ENCODE data around the gene GAN. TPM values are rescaled to one million over a fixed set of nuclear protein-coding genes. Genes with fewer than 3 reads are reported as not detected.
A peak's percentile ranks its signal among the peaks of the same experiment; 100 is the strongest.
"Not testable (repeated sequence)": the region's sequence is repeated elsewhere in the genome, so short reads cannot be mapped to it uniquely, and the experiment has no call there.

GAN gene
- total RNA-seq, 3 donors from 2014 or later, result 12.8 to 15.6 (median 14.4) TPM

GRCh38 chr16:81385031-81385756 is 70.4 kb downstream of the GAN start:
- no peak for ATAC-seq
- no peak for DNase-seq
- Mint-ChIP-seq H3K4me1 (ENCODE audit: low read depth) (no peaks in the 10 kb centered on the region), H3K4me3 (no peak overlapping the region), H3K36me3 (ENCODE audit: insufficient read depth) (peaks cover 12% of the 10 kb centered on the region), H3K27me3 (ENCODE audit: low read depth) (no peaks in the 10 kb centered on the region), H3K9me3 (no peaks in the 10 kb centered on the region)

- Mint-ChIP-seq H3K4me1 (ENCODE audit: low read depth) (no peaks in the 10 kb centered on the region), H3K9me3 (no peaks in the 10 kb centered on the region), H3K36me3 (ENCODE audit: insufficient read depth) (peaks cover 23% of the 10 kb centered on the region), H3K27me3 (ENCODE audit: low read depth) (no peaks in the 10 kb centered on the region), H3K4me3 (no peak overlapping the region)
- ATAC-seq (no peak), DNase-seq (no peak)
Observed at GRCh38 chr16:81388357-81388756, 73.6 kb downstream of the GAN start.

DNA sequence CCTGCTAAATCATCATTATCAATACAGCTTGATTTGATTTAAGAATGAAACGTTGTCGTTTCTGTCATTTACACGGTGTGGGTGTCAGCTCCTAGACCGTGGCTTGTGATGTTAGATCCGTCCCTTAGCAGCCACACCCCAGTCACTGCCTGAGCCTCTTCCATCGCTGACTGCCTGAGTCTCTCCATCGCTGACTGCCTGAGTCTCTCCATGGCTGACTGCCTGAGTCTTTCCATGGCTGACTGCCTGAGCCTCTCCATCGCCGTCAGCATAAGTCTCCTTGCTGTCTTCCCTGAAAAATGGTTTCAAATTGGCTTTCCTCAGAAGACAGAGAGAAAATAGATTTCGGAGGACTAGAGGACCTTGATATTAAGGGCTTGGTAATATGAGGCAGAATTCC is 76.1 kb downstream of the GAN start:
- no peak for DNase-seq
- H3K27me3 Mint-ChIP-seq (ENCODE audit: low read depth), result no peaks in the 10 kb centered on the region
- no peaks in the 10 kb centered on the region for H3K9me3 Mint-ChIP-seq
- no peak overlapping the region for H3K4me3 Mint-ChIP-seq
- ATAC-seq, result no peak
- H3K36me3 Mint-ChIP-seq (ENCODE audit: insufficient read depth), result peaks cover 23% of the 10 kb centered on the region
- H3K4me1 Mint-ChIP-seq (ENCODE audit: low read depth), result no peaks in the 10 kb centered on the region

- Mint-ChIP-seq H3K27me3 (ENCODE audit: low read depth) (no peaks in the 10 kb centered on the region), H3K9me3 (no peaks in the 10 kb centered on the region), H3K36me3 (ENCODE audit: insufficient read depth) (peaks cover 23% of the 10 kb centered on the region), H3K4me1 (ENCODE audit: low read depth) (no peaks in the 10 kb centered on the region), H3K4me3 (no peak overlapping the region)
- ATAC-seq, result no peak
- DNase-seq, result no peak
Observed at GRCh38 chr16:81392011-81392410, 77.2 kb downstream of the GAN start.

DNA sequence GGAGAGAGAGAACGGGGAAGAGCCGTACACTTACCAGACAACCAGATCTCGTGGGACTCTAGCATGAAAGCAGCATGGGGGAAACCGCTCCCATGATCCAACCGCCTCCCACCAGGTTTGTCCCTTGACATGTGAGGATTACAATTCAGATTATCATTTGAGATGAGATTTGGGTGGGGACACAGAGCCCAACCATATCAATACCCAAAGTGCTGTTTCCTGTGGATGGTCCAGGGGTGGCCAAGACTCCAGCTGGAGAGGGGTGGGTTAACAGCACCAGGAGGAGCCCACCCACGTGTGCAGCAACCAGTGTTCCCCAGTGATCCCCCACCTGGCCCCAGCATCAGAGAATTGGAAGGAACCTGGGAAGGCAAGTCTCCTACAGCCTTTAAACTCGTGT is 79.7 kb downstream of the GAN start:
- DNase-seq (no peak), ATAC-seq (no peak)
- Mint-ChIP-seq H3K9me3 (no peaks in the 10 kb centered on the region), H3K36me3 (ENCODE audit: insufficient read depth) (peaks cover 15% of the 10 kb centered on the region), H3K4me1 (ENCODE audit: low read depth) (no peaks in the 10 kb centered on the region), H3K4me3 (no peak overlapping the region), H3K27me3 (ENCODE audit: low read depth) (no peaks in the 10 kb centered on the region)

- no peak for ATAC-seq
- no peak for DNase-seq
- Mint-ChIP-seq H3K36me3 (ENCODE audit: insufficient read depth) (peaks cover 15% of the 10 kb centered on the region), H3K9me3 (peaks cover 2% of the 10 kb centered on the region), H3K27me3 (ENCODE audit: low read depth) (no peaks in the 10 kb centered on the region), H3K4me3 (no peak overlapping the region), H3K4me1 (ENCODE audit: low read depth) (no peaks in the 10 kb centered on the region)
Observed at GRCh38 chr16:81394966-81395655, 80.3 kb downstream of the GAN start.

- ATAC-seq, result no peak
- H3K9me3 Mint-ChIP-seq, result peaks cover 4% of the 10 kb centered on the region
- no peak overlapping the region for H3K4me3 Mint-ChIP-seq
- DNase-seq, result no peak
- H3K4me1 Mint-ChIP-seq (ENCODE audit: low read depth), result no peaks in the 10 kb centered on the region
- H3K27me3 Mint-ChIP-seq (ENCODE audit: low read depth), result no peaks in the 10 kb centered on the region
- peaks cover 3% of the 10 kb centered on the region for H3K36me3 Mint-ChIP-seq (ENCODE audit: insufficient read depth)
Observed at GRCh38 chr16:81397058-81397878, 82.5 kb downstream of the GAN start.

DNA sequence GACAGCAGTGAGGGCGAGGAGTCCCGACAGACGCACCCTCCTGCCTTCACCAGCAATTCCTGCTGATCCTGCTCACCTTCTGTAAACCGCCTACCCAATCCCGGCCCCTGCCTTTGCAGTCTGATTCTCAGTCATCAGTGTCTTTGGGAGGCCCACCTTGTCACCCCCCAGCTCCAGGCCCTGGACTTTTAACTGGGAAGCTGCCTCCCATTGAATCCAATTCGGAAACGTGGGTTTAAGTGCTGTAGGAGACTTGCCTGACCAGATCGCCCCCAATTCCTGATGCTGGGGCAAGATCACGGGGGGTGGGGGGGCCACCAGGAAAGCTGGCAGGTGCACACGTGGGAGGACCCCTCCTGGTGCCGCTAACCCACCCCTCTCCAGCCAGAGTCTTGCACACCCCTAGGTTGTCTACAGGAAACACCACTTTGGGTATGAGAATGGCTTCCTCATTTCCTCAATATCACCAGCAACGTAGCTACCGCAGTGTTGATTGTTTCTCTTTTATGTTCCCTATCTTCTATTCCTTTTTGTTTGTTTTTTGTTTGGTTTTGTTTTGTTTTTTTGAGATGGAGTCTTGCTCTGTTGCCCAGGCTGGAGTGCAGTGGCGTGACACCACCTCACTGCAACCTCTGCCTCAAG is 83.2 kb downstream of the GAN start:
- ATAC-seq (no peak), DNase-seq (no peak)
- Mint-ChIP-seq H3K4me3 (no peak overlapping the region), H3K9me3 (peaks cover 4% of the 10 kb centered on the region), H3K4me1 (ENCODE audit: low read depth) (no peaks in the 10 kb centered on the region), H3K36me3 (ENCODE audit: insufficient read depth) (peaks cover 3% of the 10 kb centered on the region), H3K27me3 (ENCODE audit: low read depth) (no peaks in the 10 kb centered on the region)

DNA sequence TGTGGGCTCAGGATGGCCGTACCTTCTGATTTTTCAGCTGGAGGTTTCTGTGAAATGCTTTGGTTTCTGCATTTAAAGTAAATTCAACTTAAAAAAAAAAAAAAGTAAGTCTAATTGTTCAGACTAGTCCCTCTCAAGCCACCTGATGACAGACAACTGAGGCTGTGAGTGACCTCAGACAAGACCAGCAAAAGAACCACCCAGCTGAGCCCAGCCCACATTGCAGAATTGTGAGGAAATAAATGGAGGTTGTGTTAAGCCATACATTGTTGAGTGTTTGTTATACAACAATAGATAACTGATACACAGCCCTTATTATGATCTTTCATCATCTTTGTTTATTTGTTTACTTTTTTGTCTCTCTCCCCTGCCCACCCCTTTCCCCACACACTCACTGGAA is 85.1 kb downstream of the GAN start:
- Mint-ChIP-seq H3K4me1 (ENCODE audit: low read depth) (no peaks in the 10 kb centered on the region), H3K9me3 (peaks cover 4% of the 10 kb centered on the region), H3K27me3 (ENCODE audit: low read depth) (no peaks in the 10 kb centered on the region), H3K36me3 (ENCODE audit: insufficient read depth) (no peaks in the 10 kb centered on the region), H3K4me3 (no peak overlapping the region)
- DNase-seq (no peak), ATAC-seq (no peak)

GRCh38 chr16:81401035-81401950 is 86.5 kb downstream of the GAN start:
- no peaks in the 10 kb centered on the region for H3K36me3 Mint-ChIP-seq (ENCODE audit: insufficient read depth)
- no peaks in the 10 kb centered on the region for H3K4me1 Mint-ChIP-seq (ENCODE audit: low read depth)
- ATAC-seq (no peak), DNase-seq (no peak)
- H3K4me3 Mint-ChIP-seq, result no peak overlapping the region
- no peaks in the 10 kb centered on the region for H3K27me3 Mint-ChIP-seq (ENCODE audit: low read depth)
- peaks cover 4% of the 10 kb centered on the region for H3K9me3 Mint-ChIP-seq

- ATAC-seq (no peak), DNase-seq (no peak)
- Mint-ChIP-seq H3K4me3 (no peak overlapping the region), H3K9me3 (peaks cover 4% of the 10 kb centered on the region), H3K27me3 (ENCODE audit: low read depth) (no peaks in the 10 kb centered on the region), H3K36me3 (ENCODE audit: insufficient read depth) (no peaks in the 10 kb centered on the region), H3K4me1 (ENCODE audit: low read depth) (no peaks in the 10 kb centered on the region)
Observed at GRCh38 chr16:81403208-81403600, 88.4 kb downstream of the GAN start.

DNA sequence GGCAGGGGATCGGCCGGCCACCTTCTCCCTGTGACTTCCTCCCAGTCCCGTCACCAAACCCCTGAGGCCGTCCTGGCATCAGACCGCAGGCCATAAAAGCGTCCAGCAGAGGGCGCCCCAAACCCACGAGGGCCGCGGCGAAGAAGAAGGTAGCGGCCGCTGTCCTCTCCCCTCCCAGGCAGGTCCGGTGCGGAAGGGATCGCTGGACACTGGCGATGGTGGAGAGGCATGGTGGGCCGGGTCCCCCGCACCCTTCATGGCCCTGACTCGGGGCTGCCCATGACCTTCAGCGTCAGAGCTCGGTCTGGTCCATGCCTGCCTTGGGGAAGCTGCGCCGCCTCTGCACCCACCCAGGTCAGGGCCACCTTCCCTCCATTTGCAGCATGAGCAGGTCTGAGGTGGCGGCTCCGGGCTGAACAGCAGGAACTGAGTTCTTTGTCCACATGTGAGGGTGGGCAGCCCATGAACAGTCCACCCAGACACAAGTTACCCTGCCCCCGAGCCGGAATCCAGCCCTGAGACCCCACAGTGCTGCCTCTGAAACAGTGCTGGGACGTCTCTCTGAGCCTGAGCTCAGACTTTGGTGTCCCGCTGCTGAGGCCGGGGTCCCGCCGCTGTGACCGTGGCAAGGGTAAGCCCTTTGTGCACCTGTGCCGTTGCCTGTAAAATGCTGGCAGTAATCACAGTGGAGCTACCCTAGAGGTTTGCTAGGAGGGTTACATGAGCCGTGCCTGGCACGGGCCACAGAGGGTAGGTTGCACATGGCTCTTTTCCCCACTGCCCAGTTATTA is 89.0 kb downstream of the GAN start:
- ATAC-seq, result peak; percentile 93 to 95
- Mint-ChIP-seq H3K36me3 (ENCODE audit: insufficient read depth) (no peaks in the 10 kb centered on the region), H3K4me3 (peak overlapping the region; percentile 8), H3K27me3 (ENCODE audit: low read depth) (no peaks in the 10 kb centered on the region), H3K9me3 (peaks cover 4% of the 10 kb centered on the region), H3K4me1 (ENCODE audit: low read depth) (no peaks in the 10 kb centered on the region)
- peak; percentile 82 for DNase-seq

DNA sequence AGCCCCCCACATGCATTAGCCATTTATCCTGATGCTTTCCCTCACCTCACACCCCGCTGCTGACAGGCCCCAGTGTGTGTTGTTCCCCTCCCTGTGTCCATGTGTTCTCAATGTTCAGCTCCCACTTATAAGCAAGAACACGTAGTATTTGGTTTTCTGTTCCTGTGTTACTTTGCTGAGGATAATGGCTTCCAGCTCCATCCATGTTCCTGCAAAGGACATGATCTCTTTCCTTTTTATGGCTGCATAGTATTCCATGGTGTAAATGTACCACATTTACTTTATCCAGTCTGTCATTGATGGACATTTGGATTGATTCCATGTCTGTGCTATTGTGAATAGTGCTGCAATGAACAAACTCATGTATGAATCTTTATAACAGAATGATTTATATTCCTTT is 90.2 kb downstream of the GAN start:
- not testable (repeated sequence) for ATAC-seq

More for the DNA sequence above, 90.2 kb downstream of the GAN start:
- H3K4me1 Mint-ChIP-seq (ENCODE audit: low read depth); H3K9me3 Mint-ChIP-seq; H3K36me3 Mint-ChIP-seq (ENCODE audit: insufficient read depth); H3K27me3 Mint-ChIP-seq (ENCODE audit: low read depth); DNase-seq; H3K4me3 Mint-ChIP-seq: not testable (repeated sequence)
